PC-3 (cell line): ENCODE data around the gene GAL3ST3.
A peak's percentile ranks its signal among the peaks of the same experiment; 100 is the strongest.

Source experiments
- CTCF ChIP-seq: fragments of 300-600 bp; sonication (generic); conservative IDR thresholded peaks from 2 replicates; pipeline ENCODE4 v1.5.1; 2017; ENCODE audit warnings: antibody characterized with exemption, low read depth, mild to moderate bottlenecking, low read length
- EZH2 ChIP-seq: fragments of 300-600 bp; sonication (generic); IDR thresholded peaks from one replicate; pipeline ENCODE4 v1.6.1; 2017; ENCODE audit warnings: antibody characterized with exemption, mild to moderate bottlenecking, low read length; ENCODE audit not compliant: unreplicated experiment

DNA sequence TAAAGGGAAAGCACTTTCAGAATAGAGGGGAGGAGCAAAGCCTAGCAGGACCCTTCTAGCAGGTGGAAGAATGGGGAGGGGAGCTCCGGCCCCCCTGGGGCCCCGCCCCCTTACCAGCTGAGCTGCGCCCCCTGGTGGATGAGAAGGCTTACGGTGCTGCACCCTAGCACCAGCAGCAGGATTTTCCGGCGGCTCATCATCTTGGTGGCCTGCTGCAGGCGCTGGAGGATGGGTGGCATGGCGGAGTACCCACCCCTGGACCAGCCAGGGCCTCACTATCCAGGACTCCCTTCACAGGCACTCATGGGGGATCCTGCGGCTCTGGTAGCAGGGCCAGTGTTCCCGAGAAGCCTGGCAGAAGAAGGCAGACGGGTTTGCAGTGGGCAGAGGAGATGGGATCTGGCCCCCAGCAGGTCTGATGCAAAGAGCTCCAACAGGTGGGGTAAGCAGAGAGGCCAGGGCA is 3.8 kb downstream of the GAL3ST3 start:
- TF ChIP-seq CTCF (peak; percentile 99), EZH2 (no peak)
